Glomerular visceral epithelial cell (primary cell): ENCODE measurements around the gene SERTM2.

Experiments
- DNase-seq: peaks from one replicate; pipeline ENCODE4 v3.0.0-alpha.2; 2016; ENCODE audit errors: extremely low spot score

The SERTM2 gene

GRCh38 chrX:111560801-111561200 lies 49.4 kb downstream of the SERTM2 start:
- DNase-seq = no peak

- DNase-seq = no peak
Measured at GRCh38 chrX:111561851-111562250, 50.4 kb downstream of the SERTM2 start.

GRCh38 chrX:111567542-111568255 lies 56.3 kb downstream of the SERTM2 start:
- no peak for DNase-seq

GRCh38 chrX:111568354-111568753 lies 56.9 kb downstream of the SERTM2 start:
- peak; percentile 3 for DNase-seq

- DNase-seq = no peak
Measured at GRCh38 chrX:111568817-111569216, 57.4 kb downstream of the SERTM2 start.
